ENCODE results near the gene SPDL1. TPM values are rescaled to one million over a fixed set of nuclear protein-coding genes. Genes with fewer than 3 reads are reported as not detected.

The SPDL1 gene
- total RNA-seq, 2 experiments from 2014 or later = 63.6 to 64.1 TPM

DNA sequence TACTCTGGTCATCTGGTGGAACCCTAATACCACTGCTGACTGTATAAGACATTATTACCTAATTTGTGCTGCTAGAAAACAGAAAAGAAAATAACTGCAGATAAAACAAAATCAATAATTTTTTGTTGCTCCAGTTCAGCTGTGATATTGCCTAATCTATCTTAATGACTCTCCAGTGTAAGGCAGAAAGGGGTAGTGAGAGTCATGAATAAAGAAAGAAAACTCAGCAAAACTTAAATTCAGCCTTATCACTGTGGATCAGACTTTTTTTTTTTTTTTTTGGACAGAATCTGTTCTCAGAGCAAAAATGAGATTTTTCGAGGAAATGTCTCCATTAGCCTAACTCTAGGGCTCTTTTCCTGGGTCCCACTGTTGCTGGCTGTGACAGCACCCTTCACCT is 52.4 kb downstream of the SPDL1 start:
- no peak for ATAC-seq
- Mint-ChIP-seq H3K27me3 (ENCODE audit: low read depth) (peaks cover 6% of the 10 kb centered on the region), H3K9me3 (ENCODE audit: insufficient read depth) (peaks cover 12% of the 10 kb centered on the region), H3K27ac (peak overlapping the region; percentile 93), H3K4me1 (ENCODE audit: low read depth) (peaks cover 41% of the 10 kb centered on the region), H3K4me3 (peak overlapping the region; percentile 83), H3K36me3 (ENCODE audit: low read depth) (peaks cover 39% of the 10 kb centered on the region)
- no peak for DNase-seq
- ChIA-PET CTCF (no interaction called here), POLR2A (interaction anchor here (2.8 to 3.2 kb wide), 2 partner anchors 11 to 52 kb away, joined by 13 to 32 read pairs; partner anchors contain the start of gene SPDL1)

DNA sequence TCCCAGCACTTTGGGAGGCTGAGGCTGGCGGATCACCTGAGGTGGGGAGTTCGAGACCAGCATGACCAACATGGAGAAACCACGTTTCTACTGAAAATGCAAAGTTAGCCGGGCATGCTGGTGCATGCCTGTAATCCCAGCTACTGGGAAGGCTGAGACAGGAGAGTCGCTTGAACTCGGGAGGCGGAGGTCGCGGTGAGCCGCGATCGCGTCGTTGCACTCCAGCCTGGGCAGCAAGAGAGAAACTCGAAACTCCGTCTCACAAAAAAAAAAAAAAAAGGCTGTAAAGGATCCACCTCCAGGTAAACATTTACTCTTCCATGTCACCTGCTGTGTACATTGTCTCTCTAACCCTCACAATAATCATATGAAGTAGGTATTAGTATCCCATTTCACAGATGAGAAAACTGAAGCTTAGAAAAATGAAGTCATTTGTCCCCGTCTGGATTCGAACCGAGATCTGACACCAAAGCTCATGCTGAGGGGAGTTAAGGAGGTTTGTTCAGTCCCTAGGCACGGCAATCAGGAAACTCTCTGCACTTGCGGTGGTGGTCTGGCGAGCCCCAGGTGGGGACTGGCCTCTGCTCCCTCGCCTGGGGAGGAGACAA is 53.0 kb downstream of the SPDL1 start:
- Mint-ChIP-seq H3K27me3 (ENCODE audit: low read depth) (peaks cover 6% of the 10 kb centered on the region), H3K9me3 (ENCODE audit: insufficient read depth) (peaks cover 12% of the 10 kb centered on the region), H3K4me3 (peak overlapping the region; percentile 83), H3K36me3 (ENCODE audit: low read depth) (peaks cover 45% of the 10 kb centered on the region), H3K27ac (peak overlapping the region; percentile 93), H3K4me1 (ENCODE audit: low read depth) (peaks cover 48% of the 10 kb centered on the region)
- CTCF ChIA-PET = no interaction called here
- POLR2A ChIA-PET = interaction anchor here (0.7 to 3.2 kb wide), 8 partner anchors 11 to 167 kb away, joined by 3 to 40 read pairs (median 9); partner anchors contain the start of gene SPDL1
- no peak for ATAC-seq
- DNase-seq = no peak

DNA sequence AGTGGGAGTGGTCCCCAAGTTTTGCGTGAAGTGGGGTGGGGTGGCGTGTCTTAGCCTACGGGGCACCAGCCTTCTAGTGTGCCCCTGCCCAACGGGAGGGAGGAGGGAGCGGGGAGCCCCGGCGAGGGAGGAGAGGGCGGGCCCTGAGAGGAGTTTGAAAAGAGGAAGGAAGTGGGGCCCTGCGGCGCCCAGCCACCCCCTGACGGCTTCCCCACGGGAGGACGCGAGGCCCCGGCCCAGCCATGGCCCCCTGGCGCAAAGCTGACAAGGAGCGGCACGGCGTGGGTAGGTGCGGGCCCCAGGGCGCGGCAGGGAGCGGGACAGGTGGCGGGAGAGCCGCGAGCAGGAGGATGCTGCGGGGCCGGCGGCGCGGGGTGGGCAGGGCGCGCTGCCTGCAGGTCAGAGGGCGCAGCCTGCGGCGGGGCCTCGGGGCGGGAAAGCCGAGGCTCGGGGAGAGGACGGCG is 53.5 kb downstream of the SPDL1 start, which contains the start of gene DOCK2:
TSS of gene DOCK2 (plus strand) at position 191 of the 464 bp plus-strand sequence. CDS start at position 243, 52 bp downstream.
- H3K9me3 Mint-ChIP-seq (ENCODE audit: insufficient read depth) = peaks cover 12% of the 10 kb centered on the region
- POLR2A ChIA-PET = interaction anchor here (0.7 to 3.2 kb wide), 15 partner anchors 10 to 167 kb away, joined by 3 to 40 read pairs (median 5); partner anchors contain the start of gene SPDL1
- peak; percentile 83 for ATAC-seq

DNA sequence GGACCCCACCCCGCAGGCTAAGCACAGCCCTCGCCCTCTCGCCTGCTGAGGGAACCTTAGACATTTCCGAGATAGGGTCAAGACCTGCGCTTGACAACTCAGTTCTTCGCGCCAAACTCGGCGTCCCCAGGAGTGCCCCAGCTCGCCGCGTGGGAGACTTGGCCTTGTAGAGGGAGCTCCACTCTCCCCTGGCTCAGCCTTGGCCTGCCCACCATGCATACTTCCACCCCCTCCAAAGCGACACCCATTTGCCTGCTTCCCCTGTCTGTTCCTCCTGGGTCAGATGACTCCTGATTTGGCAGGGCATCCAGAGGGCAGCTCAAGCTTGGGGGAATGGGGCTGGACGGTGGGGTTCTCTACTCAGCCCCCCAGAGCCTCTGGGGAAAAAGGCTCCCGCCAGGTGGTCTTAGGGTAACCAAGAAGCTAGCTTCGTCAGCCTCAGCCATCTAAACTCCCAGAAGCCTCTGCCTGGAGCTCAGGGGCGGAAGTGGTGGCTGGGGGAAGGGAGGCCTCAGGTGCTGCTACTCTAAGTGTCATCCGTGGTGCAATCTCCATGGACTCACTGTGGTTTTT is 54.1 kb downstream of the SPDL1 start:
- Mint-ChIP-seq H3K36me3 (ENCODE audit: low read depth) (peaks cover 49% of the 10 kb centered on the region), H3K4me1 (ENCODE audit: low read depth) (peaks cover 55% of the 10 kb centered on the region)

More for the DNA sequence above, 53.5 kb downstream of the SPDL1 start, which contains the start of gene DOCK2:
- Mint-ChIP-seq H3K36me3 (ENCODE audit: low read depth) (peaks cover 48% of the 10 kb centered on the region), H3K27me3 (ENCODE audit: low read depth) (peaks cover 4% of the 10 kb centered on the region), H3K4me1 (ENCODE audit: low read depth) (peaks cover 53% of the 10 kb centered on the region), H3K4me3 (peak within 1 kb of the TSS; percentile 83), H3K27ac (peak within 1 kb of the TSS; percentile 93)
- CTCF ChIA-PET = interaction anchor here (0.8 to 1.4 kb wide), 6 partner anchors 9 to 56 kb away, joined by 3 to 7 read pairs (median 5); no protein-coding TSS in a partner anchor
- peak; percentile 87 for DNase-seq

DNA sequence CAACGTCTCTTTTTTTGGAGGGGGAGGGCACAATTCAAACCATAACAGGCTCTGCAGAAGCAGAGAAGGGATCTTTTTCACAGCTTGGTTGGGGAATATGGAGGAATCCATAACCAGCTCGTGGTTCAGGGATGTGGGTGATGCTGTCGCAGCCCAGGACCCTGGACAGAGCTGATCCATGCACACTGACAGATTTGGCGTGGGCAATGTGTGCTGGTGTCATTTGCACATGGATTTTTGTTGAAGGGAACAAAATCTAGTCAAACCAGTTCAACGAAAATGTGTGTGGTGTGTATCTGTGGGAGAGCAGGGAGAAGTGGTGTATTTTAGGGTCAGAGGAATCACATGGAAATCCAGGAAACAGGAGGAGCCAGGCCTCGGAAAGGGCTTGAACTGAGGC is 57.7 kb downstream of the SPDL1 start:
- POLR2A ChIA-PET = no interaction called here
- no peak overlapping the region for H3K4me3 Mint-ChIP-seq

More for the DNA sequence above, 54.1 kb downstream of the SPDL1 start:
- Mint-ChIP-seq H3K4me3 (peak overlapping the region; percentile 83), H3K9me3 (ENCODE audit: insufficient read depth) (peaks cover 12% of the 10 kb centered on the region), H3K27me3 (ENCODE audit: low read depth) (no peaks in the 10 kb centered on the region), H3K27ac (peak overlapping the region; percentile 93)
- peak; percentile 74 for ATAC-seq
- peak; percentile 91 for DNase-seq
- ChIA-PET CTCF (interaction anchor here (0.8 to 1.4 kb wide), 6 partner anchors 9 to 55 kb away, joined by 3 to 7 read pairs (median 5); no protein-coding TSS in a partner anchor), POLR2A (interaction anchor here (0.7 to 3.2 kb wide), 15 partner anchors 10 to 74 kb away, joined by 3 to 40 read pairs (median 6); partner anchors contain the start of gene SPDL1)

DNA sequence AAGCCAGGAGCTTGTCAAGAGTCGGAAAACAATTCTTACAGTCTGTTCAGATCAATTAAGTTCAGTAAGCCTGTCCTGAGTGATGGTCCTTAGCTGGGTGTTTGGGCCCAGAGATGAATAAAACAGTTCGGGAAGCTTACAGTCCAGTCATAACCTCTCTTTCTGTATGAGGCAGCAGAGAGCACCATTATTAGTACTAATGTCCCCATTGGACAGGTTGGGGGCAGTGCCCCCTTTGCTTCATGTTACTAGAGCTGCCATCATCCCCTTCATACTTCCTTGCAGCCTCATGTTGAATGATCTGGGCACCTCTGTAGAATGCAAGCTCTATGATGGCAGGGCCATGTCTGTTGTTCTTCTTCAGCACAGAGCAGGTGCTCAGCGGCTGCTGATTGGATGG is 63.3 kb downstream of the SPDL1 start:
- CTCF ChIA-PET = interaction anchor here (1.0 to 1.7 kb wide), 2 partner anchors 9 to 24 kb away, joined by 3 to 5 read pairs; partner anchors contain the start of gene DOCK2
- H3K4me3 Mint-ChIP-seq = no peak overlapping the region
- POLR2A ChIA-PET = interaction anchor here (0.9 to 1.9 kb wide), 4 partner anchors 8 to 63 kb away, joined by 3 to 13 read pairs (median 5); partner anchors contain the start of gene DOCK2
- DNase-seq (no peak), ATAC-seq (no peak)
- peaks cover 70% of the 10 kb centered on the region for H3K36me3 Mint-ChIP-seq (ENCODE audit: low read depth)
- no peaks in the 10 kb centered on the region for H3K9me3 Mint-ChIP-seq (ENCODE audit: insufficient read depth)
- H3K27ac Mint-ChIP-seq = peak overlapping the region; percentile 51
- peaks cover 85% of the 10 kb centered on the region for H3K4me1 Mint-ChIP-seq (ENCODE audit: low read depth)
- H3K27me3 Mint-ChIP-seq (ENCODE audit: low read depth) = no peaks in the 10 kb centered on the region

More for the DNA sequence above, 57.7 kb downstream of the SPDL1 start:
- DNase-seq (no peak), ATAC-seq (no peak)
- H3K27me3 Mint-ChIP-seq (ENCODE audit: low read depth) = no peaks in the 10 kb centered on the region
- CTCF ChIA-PET = no interaction called here
- peaks cover 7% of the 10 kb centered on the region for H3K9me3 Mint-ChIP-seq (ENCODE audit: insufficient read depth)
- no peak overlapping the region for H3K27ac Mint-ChIP-seq
- H3K36me3 Mint-ChIP-seq (ENCODE audit: low read depth) = peaks cover 69% of the 10 kb centered on the region
- peaks cover 76% of the 10 kb centered on the region for H3K4me1 Mint-ChIP-seq (ENCODE audit: low read depth)

DNA sequence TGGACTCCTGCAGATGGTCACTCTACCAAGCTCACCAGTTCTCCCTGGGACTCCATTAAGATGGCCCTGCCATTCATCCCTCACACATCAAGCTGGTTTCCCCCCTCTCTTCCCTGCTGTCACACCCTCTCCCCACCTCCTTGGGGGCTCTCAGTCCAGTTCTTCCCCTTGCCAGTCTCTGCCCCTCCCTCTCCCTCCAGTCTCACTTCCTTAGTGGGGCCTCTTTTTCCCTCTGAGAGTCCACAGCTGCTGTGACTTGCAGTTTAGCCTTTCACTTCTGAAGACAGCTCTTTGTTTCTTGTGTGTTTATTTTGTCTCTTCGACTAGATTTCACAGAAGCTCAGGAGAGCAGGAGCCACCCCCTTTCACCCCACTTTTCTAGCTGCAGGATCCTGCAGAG is 64.0 kb downstream of the SPDL1 start:
- H3K27ac Mint-ChIP-seq = peak overlapping the region; percentile 51
- ChIA-PET CTCF (interaction anchor here (0.8 to 1.7 kb wide), 2 partner anchors 10 to 23 kb away, joined by 4 to 5 read pairs; no protein-coding TSS in a partner anchor), POLR2A (interaction anchor here (0.5 to 1.9 kb wide), 6 partner anchors 8 to 833 kb away, joined by 3 to 13 read pairs (median 4); partner anchors contain the start of gene DOCK2)
- peaks cover 88% of the 10 kb centered on the region for H3K4me1 Mint-ChIP-seq (ENCODE audit: low read depth)
- DNase-seq (no peak), ATAC-seq (no peak)
- H3K36me3 Mint-ChIP-seq (ENCODE audit: low read depth) = peaks cover 72% of the 10 kb centered on the region
- peak overlapping the region; percentile 6 for H3K4me3 Mint-ChIP-seq
- H3K9me3 Mint-ChIP-seq (ENCODE audit: insufficient read depth) = no peaks in the 10 kb centered on the region
- H3K27me3 Mint-ChIP-seq (ENCODE audit: low read depth) = no peaks in the 10 kb centered on the region

DNA sequence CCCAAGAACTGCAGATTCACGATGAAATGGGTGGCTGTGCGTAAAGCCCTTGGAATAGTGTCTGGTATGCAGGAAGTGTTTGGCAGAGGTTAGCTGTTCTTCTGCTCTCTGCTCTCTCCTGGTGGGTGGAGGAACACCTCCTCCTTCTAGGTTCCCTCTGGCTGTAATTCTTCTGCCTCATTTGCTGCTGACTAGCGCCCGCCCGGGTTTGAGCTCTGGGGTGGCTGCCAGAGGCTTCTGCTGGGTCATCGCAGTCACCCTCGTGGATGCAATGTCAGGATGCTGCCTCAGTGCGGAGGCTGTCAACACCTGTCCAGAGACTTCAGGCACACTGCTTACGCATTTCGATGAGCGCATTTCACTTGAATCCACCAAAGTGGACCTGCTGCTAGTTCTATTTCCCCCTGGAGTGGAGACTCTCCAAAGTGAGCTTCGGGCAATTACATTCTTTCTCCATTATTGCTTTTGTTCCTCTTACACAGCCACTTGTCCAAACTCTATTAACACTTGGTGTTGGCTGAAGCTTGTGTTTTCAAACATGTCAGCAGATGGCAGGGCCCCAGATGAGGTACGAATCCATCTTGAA is 65.2 kb downstream of the SPDL1 start:
- no peak for ATAC-seq
- DNase-seq = no peak
- ChIA-PET CTCF (interaction anchor here (1.1 kb wide), 1 partner anchor 22 kb away, joined by 3 read pairs; no protein-coding TSS in a partner anchor), POLR2A (interaction anchor here (0.7 to 4.4 kb wide), 4 partner anchors 9 to 54 kb away, joined by 3 to 40 read pairs (median 5); partner anchors contain the start of gene DOCK2)
- Mint-ChIP-seq H3K4me3 (no peak overlapping the region), H3K27ac (peak overlapping the region; percentile 89), H3K27me3 (ENCODE audit: low read depth) (no peaks in the 10 kb centered on the region), H3K4me1 (ENCODE audit: low read depth) (peaks cover 93% of the 10 kb centered on the region), H3K36me3 (ENCODE audit: low read depth) (peaks cover 76% of the 10 kb centered on the region), H3K9me3 (ENCODE audit: insufficient read depth) (no peaks in the 10 kb centered on the region)

DNA sequence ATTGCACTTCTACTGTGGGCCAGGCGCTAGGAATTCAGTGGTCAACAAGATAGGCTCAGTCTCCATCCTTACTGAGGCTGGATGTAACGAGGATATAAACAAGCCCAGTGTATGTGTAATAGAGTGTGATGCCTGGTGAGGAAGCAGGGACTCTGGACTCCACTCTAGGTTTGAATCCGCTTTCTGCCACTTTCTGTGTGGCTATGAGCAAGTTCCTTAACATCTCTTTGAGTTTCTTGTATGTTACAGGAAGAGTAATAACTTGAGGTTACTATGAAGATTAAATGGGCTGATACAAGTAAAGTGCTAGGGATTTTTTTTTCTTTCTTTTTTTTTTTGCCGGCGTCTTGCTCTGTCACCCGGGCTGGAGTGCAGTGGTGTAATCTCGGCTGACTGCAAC is 65.9 kb downstream of the SPDL1 start:
- POLR2A ChIA-PET = interaction anchor here (1.2 to 4.4 kb wide), 3 partner anchors 9 to 22 kb away, joined by 4 to 40 read pairs (median 6); partner anchors contain the start of gene DOCK2
- CTCF ChIA-PET = interaction anchor here (1.3 kb wide), 1 partner anchor 10 kb away, joined by 4 read pairs; no protein-coding TSS in a partner anchor
- peak overlapping the region; percentile 42 for H3K4me3 Mint-ChIP-seq
- no peaks in the 10 kb centered on the region for H3K9me3 Mint-ChIP-seq (ENCODE audit: insufficient read depth)
- H3K4me1 Mint-ChIP-seq (ENCODE audit: low read depth) = peaks cover 96% of the 10 kb centered on the region
- peak overlapping the region; percentile 89 for H3K27ac Mint-ChIP-seq
- ATAC-seq (peak; percentile 59), DNase-seq (no peak)
- H3K27me3 Mint-ChIP-seq (ENCODE audit: low read depth) = no peaks in the 10 kb centered on the region
- H3K36me3 Mint-ChIP-seq (ENCODE audit: low read depth) = peaks cover 78% of the 10 kb centered on the region

DNA sequence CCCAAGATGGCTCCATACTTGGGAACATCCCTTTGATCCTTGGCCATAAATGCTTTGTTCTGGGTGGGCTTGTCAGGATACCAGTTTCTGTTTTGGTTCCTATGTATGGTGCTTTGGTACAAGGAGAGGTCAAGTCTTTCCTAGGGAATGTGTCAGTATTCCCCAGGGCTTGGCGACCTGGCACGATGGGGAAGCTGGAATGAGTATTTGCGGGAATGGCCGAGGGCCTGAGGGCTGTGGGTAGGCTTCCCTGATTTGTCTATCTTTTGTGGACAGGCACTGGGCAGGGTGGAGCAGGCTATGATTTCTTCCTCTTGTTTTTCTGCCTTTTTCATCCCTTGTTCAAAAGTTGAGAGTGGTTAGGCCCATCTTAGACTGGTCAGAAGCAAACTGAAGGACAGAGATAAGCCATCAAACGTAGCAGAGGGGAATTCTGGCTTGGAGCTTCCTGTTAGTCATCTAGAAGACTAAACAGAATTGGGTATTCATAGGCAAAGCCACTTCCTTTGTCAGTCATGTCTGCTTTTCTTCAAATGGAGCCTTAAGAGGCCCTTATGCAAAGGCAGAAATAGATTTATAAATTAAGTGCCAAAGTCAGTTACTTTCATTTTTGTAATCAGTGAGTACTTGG is 67.2 kb downstream of the SPDL1 start:
- CTCF ChIA-PET = interaction anchor here (0.7 to 1.9 kb wide), 4 partner anchors 11 to 105 kb away, joined by 4 to 7 read pairs (median 4); partner anchors contain the start of gene DOCK2
- H3K36me3 Mint-ChIP-seq (ENCODE audit: low read depth) = peaks cover 82% of the 10 kb centered on the region
- H3K9me3 Mint-ChIP-seq (ENCODE audit: insufficient read depth) = no peaks in the 10 kb centered on the region
- no peaks in the 10 kb centered on the region for H3K27me3 Mint-ChIP-seq (ENCODE audit: low read depth)
- DNase-seq (peak; percentile 35), ATAC-seq (peak; percentile 37)
- peak overlapping the region; percentile 66 for H3K4me3 Mint-ChIP-seq
- POLR2A ChIA-PET = interaction anchor here (2.1 to 4.4 kb wide), 2 partner anchors 11 to 13 kb away, joined by 6 to 40 read pairs; partner anchors contain the start of gene DOCK2
- H3K4me1 Mint-ChIP-seq (ENCODE audit: low read depth) = peaks cover 99% of the 10 kb centered on the region
- H3K27ac Mint-ChIP-seq = peak overlapping the region; percentile 89
